ENCODE measurements around the gene SLC7A4.
"Not testable (repeated sequence)": the region's sequence is repeated elsewhere in the genome, so short reads cannot be mapped to it uniquely, and the experiment has no call there.

The SLC7A4 gene

GRCh38 chr22:21041937-21042336 is 9.6 kb upstream of the SLC7A4 start:
- in situ Hi-C loops (cut with HindIII; ENCODE audit: low sequenced_read_pairs), result no loop called here
- no peak for TF ChIP-seq CTCF (IDR thresholded peaks at IDR 0.05; ENCODE audit: low read depth, low read length, missing control alignments)
- DNase-seq (ENCODE audit: low read depth), result no peak
- H3K4me3 ChIP-seq (ENCODE audit: low read depth, low read length), result no peak overlapping the region

- H3K4me3 ChIP-seq (ENCODE audit: low read depth, low read length), result not testable (repeated sequence)
These were observed 6.8 kb upstream of the SLC7A4 start for GRCh38 chr22:21039158-21039557.

GRCh38 chr22:21038405-21038804 is 6.0 kb upstream of the SLC7A4 start:
- DNase-seq (ENCODE audit: low read depth), result no peak
- TF ChIP-seq CTCF (IDR thresholded peaks at IDR 0.05; ENCODE audit: low read depth, low read length, missing control alignments), result no peak
- H3K4me3 ChIP-seq (ENCODE audit: low read depth, low read length), result no peak overlapping the region
- in situ Hi-C loops (cut with HindIII; ENCODE audit: low sequenced_read_pairs), result no loop called here

More at GRCh38 chr22:21039158-21039557, 6.8 kb upstream of the SLC7A4 start:
- DNase-seq (ENCODE audit: low read depth); in situ Hi-C loops (cut with HindIII; ENCODE audit: low sequenced_read_pairs): not testable (repeated sequence)

- DNase-seq (ENCODE audit: low read depth), result no peak
- in situ Hi-C loops (cut with HindIII; ENCODE audit: low sequenced_read_pairs), result no loop called here
These were observed 2.6 kb upstream of the SLC7A4 start for GRCh38 chr22:21034989-21035388.

GRCh38 chr22:21033895-21034294 is 1.5 kb upstream of the SLC7A4 start:
- TF ChIP-seq CTCF (IDR thresholded peaks at IDR 0.05; ENCODE audit: low read depth, low read length, missing control alignments), result no peak
- in situ Hi-C loops (cut with HindIII; ENCODE audit: low sequenced_read_pairs), result no loop called here
- no peak for DNase-seq (ENCODE audit: low read depth)
- no peak overlapping the region for H3K4me3 ChIP-seq (ENCODE audit: low read depth, low read length)

More at GRCh38 chr22:21034989-21035388, 2.6 kb upstream of the SLC7A4 start:
- no peak for TF ChIP-seq CTCF (IDR thresholded peaks at IDR 0.05; ENCODE audit: low read depth, low read length, missing control alignments)
- H3K4me3 ChIP-seq (ENCODE audit: low read depth, low read length), result no peak overlapping the region

- DNase-seq (ENCODE audit: low read depth), result no peak
- in situ Hi-C loops (cut with HindIII; ENCODE audit: low sequenced_read_pairs), result no loop called here
- no peak overlapping the region for H3K4me3 ChIP-seq (ENCODE audit: low read depth, low read length)
- no peak for TF ChIP-seq CTCF (IDR thresholded peaks at IDR 0.05; ENCODE audit: low read depth, low read length, missing control alignments)
These were observed 717 bp upstream of the SLC7A4 start for GRCh38 chr22:21032868-21033688.

- no peak overlapping the region for H3K4me3 ChIP-seq (ENCODE audit: low read depth, low read length)
- in situ Hi-C loops (cut with HindIII; ENCODE audit: low sequenced_read_pairs), result no loop called here
- no peak for DNase-seq (ENCODE audit: low read depth)
These were observed 770 bp downstream of the SLC7A4 start for GRCh38 chr22:21031545-21032036.

More at GRCh38 chr22:21031545-21032036, 770 bp downstream of the SLC7A4 start:
- no peak for TF ChIP-seq CTCF (IDR thresholded peaks at IDR 0.05; ENCODE audit: low read depth, low read length, missing control alignments)
